ENCODE data around the gene ALDH3A1. TPM values are rescaled to one million over a fixed set of nuclear protein-coding genes. Genes with fewer than 3 reads are reported as not detected.

ALDH3A1 gene
- total RNA-seq, 4 donors from 2014 or later, result 1.1 to 3.4 (median 2.4) TPM; not detected in 1

DNA sequence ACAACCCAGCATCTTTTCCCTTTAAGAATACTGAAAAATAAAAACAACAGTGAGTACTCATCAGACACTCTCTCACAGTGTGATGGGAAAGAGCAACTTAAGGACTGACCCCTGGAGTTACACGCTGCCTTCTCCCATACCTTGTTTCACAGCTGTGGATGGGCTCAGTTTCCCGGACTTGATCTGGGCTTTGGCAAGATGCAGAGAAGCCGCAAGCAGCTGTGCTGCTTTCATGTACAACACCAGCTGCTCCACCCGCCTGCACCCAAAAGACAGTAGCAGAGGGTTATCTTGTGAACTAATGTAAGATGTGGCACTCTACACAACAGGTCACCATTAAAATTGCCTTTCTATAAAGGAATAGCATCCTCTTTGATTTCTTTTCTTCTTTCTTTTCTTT, 32.7 kb upstream of the ALDH3A1 start:
- TF ChIP-seq, protein P1, sequence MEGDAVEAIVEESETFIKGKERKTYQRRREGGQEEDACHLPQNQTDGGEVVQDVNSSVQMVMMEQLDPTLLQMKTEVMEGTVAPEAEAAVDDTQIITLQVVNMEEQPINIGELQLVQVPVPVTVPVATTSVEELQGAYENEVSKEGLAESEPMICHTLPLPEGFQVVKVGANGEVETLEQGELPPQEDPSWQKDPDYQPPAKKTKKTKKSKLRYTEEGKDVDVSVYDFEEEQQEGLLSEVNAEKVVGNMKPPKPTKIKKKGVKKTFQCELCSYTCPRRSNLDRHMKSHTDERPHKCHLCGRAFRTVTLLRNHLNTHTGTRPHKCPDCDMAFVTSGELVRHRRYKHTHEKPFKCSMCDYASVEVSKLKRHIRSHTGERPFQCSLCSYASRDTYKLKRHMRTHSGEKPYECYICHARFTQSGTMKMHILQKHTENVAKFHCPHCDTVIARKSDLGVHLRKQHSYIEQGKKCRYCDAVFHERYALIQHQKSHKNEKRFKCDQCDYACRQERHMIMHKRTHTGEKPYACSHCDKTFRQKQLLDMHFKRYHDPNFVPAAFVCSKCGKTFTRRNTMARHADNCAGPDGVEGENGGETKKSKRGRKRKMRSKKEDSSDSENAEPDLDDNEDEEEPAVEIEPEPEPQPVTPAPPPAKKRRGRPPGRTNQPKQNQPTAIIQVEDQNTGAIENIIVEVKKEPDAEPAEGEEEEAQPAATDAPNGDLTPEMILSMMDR (IDR thresholded peaks at IDR 0.05; ENCODE audit: low read depth), result no peak

DNA sequence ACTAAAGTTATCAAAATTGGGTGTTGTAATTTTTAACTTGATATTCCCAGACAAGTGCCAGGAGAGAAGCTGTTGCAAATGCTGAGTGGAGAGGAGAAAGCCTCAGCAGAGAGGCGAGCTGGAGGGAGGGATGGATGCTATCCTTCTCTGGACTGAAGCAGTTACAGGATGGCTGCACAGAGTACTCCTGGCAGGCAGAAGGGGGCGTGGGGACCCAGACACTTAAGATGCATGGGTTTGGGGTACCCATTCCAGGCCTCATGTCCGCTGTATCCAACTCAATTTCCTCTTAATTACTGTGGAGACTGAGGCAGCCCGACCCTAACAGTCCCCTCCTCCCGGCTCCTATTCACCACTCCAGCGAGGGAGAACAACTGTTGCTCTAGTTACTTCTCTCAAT, 25.4 kb upstream of the ALDH3A1 start:
- TF ChIP-seq, protein P1 (IDR thresholded peaks at IDR 0.05; ENCODE audit: low read depth), result no peak

DNA sequence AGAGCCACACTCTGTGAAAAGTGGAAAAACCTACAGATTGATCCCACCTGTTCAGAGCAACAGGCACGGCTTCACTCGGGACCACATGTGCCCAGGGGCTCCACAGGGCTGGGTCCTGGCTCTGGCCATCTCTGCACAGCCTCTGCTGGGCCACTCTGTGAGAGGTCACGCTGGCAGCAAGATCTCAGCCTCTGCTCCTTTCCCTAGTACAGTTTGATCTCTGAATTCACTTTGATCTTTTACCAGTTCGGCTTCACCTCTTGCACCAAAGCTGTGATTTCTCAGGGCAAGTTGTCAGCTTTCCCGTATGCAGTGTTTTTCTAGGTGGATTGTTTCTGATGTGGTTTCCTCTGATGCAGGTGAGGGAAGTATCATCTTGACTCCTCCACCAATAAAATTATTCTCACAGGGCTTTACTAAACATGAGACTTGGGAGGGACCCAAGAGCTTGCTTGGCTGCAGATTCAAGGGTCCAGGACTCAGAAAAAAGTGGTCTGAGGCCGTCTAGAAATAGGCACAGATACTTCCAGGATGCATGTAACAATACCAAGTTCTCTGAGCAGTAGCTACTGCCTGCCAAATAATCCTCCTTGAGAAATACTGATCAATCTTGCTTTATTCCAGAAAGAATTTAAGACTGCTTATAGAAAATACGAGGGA, 24.0 kb upstream of the ALDH3A1 start:
- TF ChIP-seq, protein P1 (IDR thresholded peaks at IDR 0.05; ENCODE audit: low read depth), result no peak

DNA sequence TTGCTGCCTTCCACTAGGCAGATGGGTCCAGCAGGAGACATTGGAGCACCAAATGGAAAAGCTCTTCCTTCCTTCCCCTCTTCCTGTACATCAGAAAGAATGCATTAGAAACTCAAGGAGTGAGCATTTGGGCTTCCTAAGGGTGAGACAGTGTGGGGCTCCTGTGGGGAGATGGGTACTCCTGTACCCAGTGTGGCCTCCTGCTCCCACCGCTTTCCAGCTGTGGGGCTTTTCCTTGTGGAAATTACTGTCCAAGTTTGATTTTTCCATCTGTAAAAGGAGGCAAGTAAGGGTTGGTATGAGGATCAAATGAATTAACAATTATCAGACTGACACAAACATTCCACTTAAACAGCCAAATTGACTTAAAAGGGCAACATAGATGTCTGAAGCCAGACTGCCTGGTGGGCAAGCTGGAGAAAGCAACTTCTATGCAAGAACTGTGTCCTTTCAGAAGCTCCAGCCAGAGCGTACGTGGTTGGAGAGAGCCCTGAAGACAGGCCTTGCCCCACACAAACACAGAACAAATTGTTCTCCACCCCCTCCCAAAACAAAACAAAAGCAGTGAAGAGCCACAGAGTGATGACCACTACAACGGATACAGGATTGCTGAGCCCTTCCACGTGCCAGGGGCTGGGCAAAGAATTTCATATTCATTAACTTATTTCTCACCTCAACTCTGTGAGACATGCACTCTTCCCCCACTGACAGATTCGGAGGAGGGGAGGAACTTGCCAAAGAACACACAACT, 23.1 kb upstream of the ALDH3A1 start:
- TF ChIP-seq, protein P1 (IDR thresholded peaks at IDR 0.05; ENCODE audit: low read depth), result no peak

DNA sequence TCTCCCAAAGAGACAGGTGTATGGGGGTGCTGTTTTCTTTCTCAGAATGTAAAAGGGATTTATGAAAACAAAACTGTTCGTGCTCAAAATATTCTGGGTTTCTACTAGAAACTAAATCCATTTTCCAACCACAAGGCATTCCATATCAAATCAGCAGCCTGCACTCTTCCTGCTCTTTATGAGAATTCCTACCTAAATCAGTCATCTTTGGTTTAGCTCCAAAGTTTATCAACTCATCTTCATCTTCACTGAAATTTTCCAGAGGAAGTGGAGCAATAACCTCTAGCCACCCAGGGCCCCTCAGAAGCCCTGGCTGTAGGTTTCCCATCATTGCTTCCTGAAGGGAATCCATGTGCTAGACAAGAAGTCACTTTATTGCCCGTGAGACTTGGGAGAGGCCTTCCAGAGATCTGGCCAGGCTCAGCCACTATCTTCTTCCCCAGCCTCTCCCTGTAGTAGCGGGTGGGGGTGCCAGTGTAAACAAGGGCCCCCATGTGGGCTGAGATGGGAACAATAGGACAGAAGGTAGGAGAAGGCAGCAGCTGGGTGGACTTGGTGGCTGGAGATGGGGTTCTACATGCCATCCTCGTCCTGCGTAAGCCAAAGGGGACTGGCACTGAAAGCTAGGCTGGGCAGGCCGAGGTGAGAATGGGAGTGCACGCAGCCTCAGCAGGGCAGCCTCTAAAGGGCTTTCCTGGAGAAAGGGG, 22.0 kb upstream of the ALDH3A1 start:
- TF ChIP-seq, protein P1 (IDR thresholded peaks at IDR 0.05; ENCODE audit: low read depth), result no peak

DNA sequence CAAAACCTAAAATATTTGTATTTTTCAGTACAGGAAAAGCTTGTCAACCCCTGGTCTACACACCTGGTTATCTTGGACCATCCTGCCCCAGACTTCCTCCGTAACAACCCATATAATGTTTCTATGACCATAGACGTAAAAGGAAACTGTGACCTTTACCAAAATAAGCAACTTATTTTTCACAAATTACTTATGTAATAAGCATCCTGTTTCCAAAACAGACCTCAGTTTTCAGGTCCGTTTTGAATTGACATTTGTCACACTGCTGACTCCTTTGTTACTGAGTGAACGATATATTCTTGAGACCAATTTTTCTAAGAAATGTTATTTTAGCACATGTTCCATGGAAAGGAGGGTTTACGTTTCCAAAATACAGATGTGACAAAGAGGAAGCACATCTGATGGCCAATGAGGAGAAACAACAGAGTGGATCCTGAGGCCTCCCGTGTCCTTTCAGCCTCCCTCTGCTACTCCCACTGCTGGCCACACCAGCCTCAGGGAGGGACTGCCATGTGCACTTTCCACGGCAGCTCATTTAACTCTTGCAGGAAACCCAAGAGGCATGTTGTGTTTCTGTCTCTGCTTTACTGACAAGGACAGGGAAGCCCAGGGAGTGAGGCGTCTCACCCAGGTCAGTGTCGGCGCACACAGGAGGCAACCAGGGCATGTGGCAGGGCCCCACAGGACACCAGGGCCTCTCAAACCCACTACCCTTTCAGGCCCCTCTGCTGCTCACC, 20.1 kb upstream of the ALDH3A1 start:
- TF ChIP-seq, protein P1 (IDR thresholded peaks at IDR 0.05; ENCODE audit: low read depth), result no peak
